OCI-LY7 (cell line): Measurements from ENCODE around the gene PLCL2.

ENCODE experiments used
- CTCF ChIP-seq: fragments of 200-600 bp; sonication (generic); conservative IDR thresholded peaks from 2 replicates; pipeline ENCODE4 v1.5.1; 2014; ENCODE audit warnings: mild to moderate bottlenecking, antibody characterized with exemption, low read length, moderate library complexity, mixed read lengths
- EZH2phosphoT487 ChIP-seq: fragments of 200-600 bp; sonication (generic); IDR thresholded peaks from 2 replicates; pipeline ENCODE4 v1.6.1; 2018; ENCODE audit warnings: low read depth, borderline replicate concordance, mild to moderate bottlenecking, mixed run types, antibody characterized with exemption, low read length, moderate library complexity, mixed read lengths

DNA sequence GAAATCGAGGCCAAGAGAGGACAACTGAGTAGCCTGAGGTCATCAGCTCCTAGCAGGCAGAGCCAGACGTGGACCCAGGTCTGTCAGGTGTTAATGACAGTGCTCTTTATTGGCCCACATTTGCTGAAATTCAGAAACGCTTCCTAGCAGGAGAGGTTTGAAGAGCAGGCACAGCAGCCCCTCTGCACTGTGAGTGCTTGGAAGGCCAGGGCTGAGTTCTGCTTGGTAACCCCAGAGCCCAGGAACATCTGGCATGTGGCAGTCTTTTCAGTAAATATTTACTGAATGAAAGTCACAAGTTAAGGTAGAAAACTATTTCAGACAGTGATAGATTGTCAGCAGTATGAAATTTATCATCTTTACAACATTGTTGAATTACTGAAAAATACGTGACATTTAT lies 102.4 kb downstream of the PLCL2 start:
- no peak for TF ChIP-seq CTCF
- TF ChIP-seq EZH2phosphoT487 = no peak
